ENCODE measurements around the gene SETD6. TPM values are rescaled to one million over a fixed set of nuclear protein-coding genes. Genes with fewer than 3 reads are reported as not detected.

SETD6 gene
- 10 to 100 TPM; 12.8 to 17.5 (median 14.2) TPM for total RNA-seq
- long read RNA-seq, donor 1, partial matches to known transcripts = 3 of 23 reads
- long read RNA-seq, donor 1, other reads (novel, unspliced or antisense) = 13 of 23 reads
- long read RNA-seq, donor 2, partial matches to known transcripts = 1 of 6 reads
- long read RNA-seq, donor 2, other reads (novel, unspliced or antisense) = 0 of 6 reads

GRCh38 chr16:58515125-58515870 is at the start of gene SETD6:
Gene SETD6, plus strand, starts transcription at chr16:58515517. Its CDS starts 21 bp downstream, at chr16:58515538.
- Histone ChIP-seq H3K9me3 (no peaks in the 10 kb centered on the region), H3K4me3 (peak within 1 kb of the TSS; percentile 56), H3K4me1 (ENCODE audit: low read depth) (peaks cover 19% of the 10 kb centered on the region), H3K36me3 (ENCODE audit: low read depth) (peaks cover 9% of the 10 kb centered on the region)
- peak; percentile 92 for DNase-seq
- intact Hi-C loops (cut with DNase I, micrococcal nuclease) = no loop called here
- TF ChIP-seq CTCF (IDR thresholded peaks at IDR 0.05) = no peak
- peak; percentile 90 for ATAC-seq

GRCh38 chr16:58465817-58466216 is 49.5 kb upstream of the SETD6 start:
- no peak overlapping the region for H3K4me3 ChIP-seq
- H3K36me3 ChIP-seq (ENCODE audit: low read depth) = no peaks in the 10 kb centered on the region
- intact Hi-C loops (cut with DNase I, micrococcal nuclease) = no loop called here
- DNase-seq (no peak), ATAC-seq (no peak)
- H3K9me3 ChIP-seq = no peaks in the 10 kb centered on the region
- H3K4me1 ChIP-seq (ENCODE audit: low read depth) = peaks cover 9% of the 10 kb centered on the region
- no peak for TF ChIP-seq CTCF (IDR thresholded peaks at IDR 0.05)

- no peak for DNase-seq
- no peak overlapping the region for H3K4me3 ChIP-seq
- peaks cover 9% of the 10 kb centered on the region for H3K4me1 ChIP-seq (ENCODE audit: low read depth)
- no peaks in the 10 kb centered on the region for H3K36me3 ChIP-seq (ENCODE audit: low read depth)
- TF ChIP-seq CTCF (IDR thresholded peaks at IDR 0.05) = no peak
- no peaks in the 10 kb centered on the region for H3K9me3 ChIP-seq
- intact Hi-C loops (cut with DNase I, micrococcal nuclease) = no loop called here
- ATAC-seq = no peak
Observed at GRCh38 chr16:58466396-58466795, 48.9 kb upstream of the SETD6 start.

- Histone ChIP-seq H3K4me1 (ENCODE audit: low read depth) (peaks cover 9% of the 10 kb centered on the region), H3K4me3 (no peak overlapping the region), H3K36me3 (ENCODE audit: low read depth) (no peaks in the 10 kb centered on the region), H3K9me3 (no peaks in the 10 kb centered on the region)
- DNase-seq = no peak
- no peak for TF ChIP-seq CTCF (IDR thresholded peaks at IDR 0.05)
- no peak for ATAC-seq
- intact Hi-C loops (cut with DNase I, micrococcal nuclease) = no loop called here
Observed at GRCh38 chr16:58467905-58468304, 47.4 kb upstream of the SETD6 start.

GRCh38 chr16:58471209-58471975 is 43.9 kb upstream of the SETD6 start:
- intact Hi-C loops (cut with DNase I, micrococcal nuclease) = no loop called here
- no peaks in the 10 kb centered on the region for H3K9me3 ChIP-seq
- ATAC-seq (no peak), DNase-seq (no peak)
- H3K4me1 ChIP-seq (ENCODE audit: low read depth) = no peaks in the 10 kb centered on the region
- no peak overlapping the region for H3K4me3 ChIP-seq
- no peak for TF ChIP-seq CTCF (IDR thresholded peaks at IDR 0.05)
- H3K36me3 ChIP-seq (ENCODE audit: low read depth) = no peaks in the 10 kb centered on the region

Measured in mucosa of descending colon (tissue), 3 donors.